HG02610 (cell line): ENCODE measurements around the gene ATP9B.

ENCODE experiments used
- ATAC-seq: cut with Tn5 transposase; IDR thresholded peaks from one replicate; pipeline ENCODE4 v1.9.1; 2021; ENCODE audit warnings: mild to moderate bottlenecking, moderate library complexity; ENCODE audit not compliant: unreplicated experiment

Gene ATP9B

DNA sequence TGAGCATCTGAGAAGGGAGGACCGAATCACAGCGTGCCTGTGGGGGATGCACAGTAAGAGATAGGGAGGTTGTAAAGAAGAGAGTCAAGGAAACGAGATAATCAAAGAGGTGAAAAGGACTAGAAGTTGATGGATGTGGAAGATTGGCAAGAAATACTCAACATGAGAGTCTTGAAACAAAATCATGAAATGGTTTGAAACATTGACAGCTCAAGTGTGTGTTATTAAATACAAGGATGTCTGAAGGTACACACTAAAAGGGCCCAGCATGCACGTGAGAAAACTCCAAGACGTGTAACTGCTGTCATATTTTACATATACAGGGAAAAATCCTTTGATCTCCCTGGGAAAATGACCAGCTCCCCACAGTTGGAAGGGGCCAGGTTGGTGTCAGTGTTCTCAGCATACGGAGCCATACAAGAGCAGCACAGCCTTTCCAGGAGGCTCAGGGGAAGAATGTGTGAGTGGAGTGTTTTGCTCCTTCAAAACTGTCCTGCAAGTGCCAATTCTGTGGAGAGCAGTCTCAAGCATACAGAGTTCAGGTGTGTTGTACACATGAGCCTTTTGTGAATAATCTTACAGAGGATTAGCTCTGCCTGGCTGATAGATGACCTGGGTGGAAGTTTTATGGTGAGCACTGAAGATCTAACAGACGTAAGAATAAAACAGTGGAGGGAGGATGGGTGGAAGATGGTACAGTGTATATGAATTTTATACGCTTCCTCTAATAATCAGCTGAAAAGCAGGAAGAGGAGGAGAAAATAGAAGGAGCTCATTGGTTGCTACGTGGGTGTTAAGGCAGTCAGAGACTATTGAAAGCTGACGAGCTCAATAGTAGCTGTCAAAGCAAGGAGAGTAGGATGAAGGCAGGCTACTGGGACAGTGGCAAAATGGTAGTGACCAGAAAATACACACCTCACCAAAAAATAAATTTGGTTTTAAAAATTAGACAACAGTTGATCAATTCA lies 126.8 kb downstream of the ATP9B start:
- no peak for ATAC-seq

DNA sequence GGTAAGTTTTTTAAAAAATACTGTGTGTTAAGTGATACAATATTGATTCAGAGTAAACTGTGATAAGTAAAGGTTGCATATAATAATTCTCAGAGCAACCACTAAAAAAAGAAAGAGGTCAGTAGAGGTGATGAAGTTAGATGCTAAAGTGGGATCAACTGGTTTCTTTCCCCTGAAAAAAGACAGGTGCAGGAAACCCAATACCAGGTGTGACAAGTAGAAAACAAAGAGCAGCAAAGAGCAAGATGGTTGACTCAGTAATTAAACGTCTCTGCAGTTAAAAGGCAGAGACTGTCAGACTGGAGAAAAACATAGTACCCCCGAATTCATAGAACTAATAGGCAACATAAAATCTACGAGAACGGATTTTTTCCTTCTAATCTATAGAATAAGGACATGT lies 128.3 kb downstream of the ATP9B start:
- no peak for ATAC-seq

DNA sequence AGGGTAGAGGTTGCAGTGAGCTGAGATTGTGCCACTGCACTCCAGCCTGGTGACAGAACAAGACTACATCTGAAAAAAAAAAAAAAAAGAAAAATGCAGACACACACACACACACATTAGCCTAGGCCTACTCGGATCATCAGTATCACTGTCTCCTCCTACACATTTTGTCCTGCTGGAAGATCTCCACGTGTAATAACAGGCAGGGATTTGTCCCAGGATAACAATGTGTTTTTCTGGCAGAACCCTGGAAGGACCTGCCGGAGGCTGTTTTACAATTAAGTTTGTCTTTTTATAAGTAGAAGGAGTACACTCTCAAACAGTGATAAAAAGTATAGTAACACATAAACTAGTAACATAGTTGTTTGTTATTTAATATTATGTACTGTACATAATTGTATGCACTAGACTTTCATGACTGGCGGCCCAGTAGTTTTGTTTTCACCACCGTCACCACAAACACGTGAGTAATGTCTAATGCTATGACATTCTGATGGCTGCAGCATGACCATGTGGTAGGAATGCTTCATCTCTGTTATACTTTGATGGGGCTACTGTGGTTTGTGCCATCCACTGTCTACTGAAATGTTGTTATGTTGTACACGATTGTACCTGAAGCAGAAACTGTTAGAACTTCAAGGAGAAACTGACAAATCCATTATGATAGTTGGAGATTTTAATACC lies 130.6 kb downstream of the ATP9B start:
- no peak for ATAC-seq

DNA sequence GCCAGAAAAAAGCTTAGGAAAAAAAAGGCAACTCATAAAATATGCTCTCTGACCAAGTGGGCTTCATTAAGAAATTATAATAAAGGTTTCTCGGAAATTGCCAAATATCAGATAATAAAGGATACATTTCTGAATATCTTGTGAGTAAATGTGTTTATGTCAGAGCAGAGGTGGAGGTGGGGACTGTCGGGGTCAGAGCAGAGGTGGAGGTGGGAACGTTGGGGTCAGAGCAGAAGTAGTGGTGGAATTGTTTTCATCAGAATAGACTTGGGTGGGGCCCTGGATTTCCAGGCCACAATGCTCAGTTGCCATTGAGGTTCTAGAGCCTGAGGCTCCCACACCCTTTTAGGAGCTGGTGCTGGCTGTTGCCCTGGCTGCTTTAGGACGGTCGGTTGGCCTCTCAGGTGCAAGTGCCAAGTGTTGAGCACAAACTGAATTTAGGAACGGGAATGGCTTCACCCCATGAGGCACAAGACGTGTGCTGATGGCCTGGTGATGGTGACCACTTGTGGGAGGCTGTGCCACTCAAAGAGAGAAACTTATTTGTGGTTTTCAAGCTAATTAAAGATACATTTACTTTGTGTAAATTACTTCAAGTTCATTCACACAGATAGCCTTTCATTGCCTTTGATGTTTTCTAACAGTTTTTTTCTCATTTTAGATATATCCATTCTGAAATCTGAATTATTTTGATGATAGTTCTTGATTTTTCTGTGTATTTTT lies 131.5 kb downstream of the ATP9B start:
- ATAC-seq, result peak; percentile 83

DNA sequence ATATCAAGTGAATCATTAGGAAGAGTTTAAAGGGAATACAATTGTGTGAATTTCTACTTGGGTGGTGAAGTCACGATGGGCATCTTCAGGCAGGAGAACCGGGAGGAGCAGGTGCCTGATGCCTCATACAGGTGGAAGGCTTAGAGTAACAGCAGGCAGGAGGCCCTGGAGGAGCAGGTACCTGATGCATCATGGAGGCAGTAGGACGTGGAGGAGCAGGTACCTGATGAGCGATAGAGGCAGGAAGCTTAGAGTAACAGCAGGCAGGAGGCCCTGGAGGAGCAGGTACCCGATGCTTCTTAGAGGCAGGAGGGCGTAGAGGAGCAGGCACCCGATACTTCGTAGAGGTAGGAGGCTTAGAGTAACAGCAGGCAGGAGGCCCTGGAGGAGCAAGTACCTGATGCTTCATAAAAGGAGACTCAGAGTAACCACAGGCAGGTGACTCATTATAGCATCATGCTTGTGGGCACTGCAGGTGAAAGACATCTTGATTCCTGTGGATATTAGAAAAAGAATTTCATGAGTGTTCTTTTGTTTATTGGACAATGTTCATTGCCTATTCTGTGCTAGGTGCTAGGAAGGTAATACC lies 133.9 kb downstream of the ATP9B start:
- no peak for ATAC-seq

DNA sequence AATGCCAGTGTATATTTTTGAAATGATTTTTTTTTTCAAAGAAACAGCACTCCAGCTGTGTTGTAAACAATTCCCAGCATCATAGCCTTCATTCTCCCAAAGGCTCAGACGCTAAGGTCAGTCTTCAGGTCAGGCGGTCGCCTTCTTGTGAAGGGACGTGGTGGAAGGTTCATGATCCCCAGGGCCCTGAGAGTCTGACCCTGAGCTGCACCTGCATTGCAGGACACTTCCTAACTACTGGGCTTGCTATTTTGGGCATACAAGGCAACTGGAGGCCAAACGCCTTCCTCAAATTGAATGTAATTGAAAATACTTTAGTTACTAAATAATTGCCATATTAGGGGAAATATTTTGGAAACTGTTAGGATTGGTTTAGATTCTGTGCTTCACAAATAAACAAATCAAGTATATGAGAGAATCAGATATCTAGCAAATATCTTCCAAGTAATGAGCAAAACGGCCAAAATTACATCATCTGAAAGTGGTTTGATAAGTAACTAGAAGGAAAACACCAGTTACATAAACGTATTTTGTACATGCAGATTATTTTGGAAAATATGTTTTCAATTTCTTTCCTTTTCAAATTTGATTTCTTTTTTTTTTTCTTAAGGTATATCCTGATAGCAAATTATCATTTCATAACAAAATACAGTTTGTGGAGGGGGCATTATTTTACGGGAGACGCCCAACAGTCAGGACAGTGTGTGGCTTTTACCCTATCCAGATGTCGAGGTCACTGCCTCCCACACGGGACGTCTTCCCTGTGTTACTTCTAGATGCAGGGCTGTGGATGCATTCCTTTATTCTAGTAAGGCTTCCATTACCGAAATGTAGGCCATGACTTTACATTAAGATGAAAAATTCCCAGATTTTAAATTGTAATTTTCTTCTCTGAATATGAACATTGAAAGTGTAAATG lies 136.0 kb downstream of the ATP9B start:
- no peak for ATAC-seq

DNA sequence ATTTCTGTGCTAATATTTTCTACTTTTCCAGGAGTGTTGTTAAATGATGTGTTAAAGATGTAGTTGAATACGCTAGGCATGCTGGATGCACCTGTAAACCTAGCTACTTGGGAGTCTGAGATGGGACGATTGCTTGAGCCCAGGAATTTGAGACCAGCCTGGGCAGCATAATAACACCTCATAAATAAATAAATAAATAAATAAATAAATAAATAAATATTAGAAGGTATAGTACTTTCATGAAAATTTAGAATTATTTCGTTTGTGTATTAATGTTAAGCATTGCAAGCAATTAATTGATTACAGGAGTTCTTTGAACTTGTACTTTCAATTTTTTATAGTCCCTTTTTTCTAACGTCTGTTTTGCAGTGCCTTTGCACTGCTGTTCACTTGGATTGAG lies 137.2 kb downstream of the ATP9B start:
- ATAC-seq, result no peak

DNA sequence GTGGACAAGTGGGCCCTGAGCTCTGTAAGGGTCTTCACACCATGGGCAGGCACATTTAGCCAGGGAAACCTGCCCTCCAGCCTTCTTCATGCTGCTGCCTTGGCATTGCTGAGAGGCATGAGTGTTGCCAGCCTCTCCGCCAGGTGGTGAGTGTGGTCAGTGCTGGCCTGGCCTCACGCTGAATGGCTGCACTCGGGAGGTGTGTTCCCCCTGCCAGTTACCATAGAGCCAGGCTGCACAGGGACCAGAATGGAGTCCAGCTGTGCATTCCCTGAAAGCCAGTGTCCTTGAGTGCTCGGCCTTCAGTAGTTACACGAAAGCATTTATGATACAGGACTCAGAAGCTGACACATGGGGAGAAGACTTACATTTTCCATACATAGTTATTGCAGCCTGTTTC lies 139.7 kb downstream of the ATP9B start:
- ATAC-seq, result no peak

DNA sequence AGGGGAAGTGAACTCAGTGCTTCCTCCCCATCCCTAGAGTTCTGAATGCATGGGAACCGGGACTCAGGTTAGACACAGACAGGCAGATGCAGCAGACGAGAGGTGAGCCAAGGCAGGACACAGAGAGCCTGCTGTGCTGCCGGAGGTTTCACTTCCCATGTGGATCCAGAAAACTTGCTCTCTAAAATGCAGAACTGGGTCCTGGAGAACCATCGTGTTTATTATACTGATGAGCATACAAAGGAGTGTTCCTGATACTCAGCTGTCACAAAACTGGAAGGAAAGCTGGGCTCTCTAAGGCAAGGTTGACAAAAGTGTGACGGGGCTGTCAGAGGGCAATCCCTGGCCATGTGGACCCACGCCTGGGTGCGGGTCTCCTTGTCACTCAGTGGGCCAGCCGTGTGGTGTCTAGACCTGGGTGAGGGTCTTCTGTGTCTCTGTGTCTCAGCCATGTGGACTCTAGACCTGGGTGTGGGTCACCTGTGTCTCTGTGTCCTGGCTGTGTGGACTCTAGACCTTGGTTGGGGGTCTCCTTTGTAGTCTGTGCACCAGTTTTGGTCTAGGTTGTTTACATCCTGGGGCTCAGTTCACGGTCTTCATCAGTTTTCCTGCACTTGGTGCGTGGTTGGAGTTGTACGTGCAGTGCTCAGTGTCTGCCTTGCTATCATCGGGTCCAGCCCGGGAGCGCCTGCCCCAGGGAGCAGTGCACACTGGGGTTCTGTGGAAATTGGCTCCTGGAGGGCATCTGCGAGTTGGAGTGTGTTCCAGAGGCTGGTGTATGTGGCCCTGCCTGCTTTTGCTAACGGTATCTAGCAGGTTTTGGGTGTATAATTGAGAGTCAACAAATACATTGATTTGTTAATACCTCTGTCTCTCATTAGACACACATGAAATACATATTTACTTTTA lies 141.1 kb downstream of the ATP9B start:
- ATAC-seq, result no peak

DNA sequence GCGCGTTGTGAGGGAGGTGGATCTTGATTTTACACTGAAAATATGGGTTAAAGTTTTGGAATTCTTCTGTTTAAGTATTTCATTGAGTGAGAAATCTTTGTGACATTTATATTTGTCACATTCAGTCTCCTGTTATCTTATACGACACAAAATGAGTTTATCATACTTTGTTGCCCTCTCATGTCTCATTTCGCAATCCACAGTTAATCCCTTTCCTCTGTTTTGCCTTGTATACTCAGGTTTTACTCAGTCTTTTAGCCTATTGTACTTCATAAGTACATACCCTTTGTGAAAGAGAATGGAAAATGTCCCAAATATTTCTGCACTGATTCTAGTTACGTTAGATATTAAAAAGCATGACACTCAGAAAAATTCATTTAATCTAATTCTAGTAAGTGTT lies 142.7 kb downstream of the ATP9B start:
- ATAC-seq, result no peak

DNA sequence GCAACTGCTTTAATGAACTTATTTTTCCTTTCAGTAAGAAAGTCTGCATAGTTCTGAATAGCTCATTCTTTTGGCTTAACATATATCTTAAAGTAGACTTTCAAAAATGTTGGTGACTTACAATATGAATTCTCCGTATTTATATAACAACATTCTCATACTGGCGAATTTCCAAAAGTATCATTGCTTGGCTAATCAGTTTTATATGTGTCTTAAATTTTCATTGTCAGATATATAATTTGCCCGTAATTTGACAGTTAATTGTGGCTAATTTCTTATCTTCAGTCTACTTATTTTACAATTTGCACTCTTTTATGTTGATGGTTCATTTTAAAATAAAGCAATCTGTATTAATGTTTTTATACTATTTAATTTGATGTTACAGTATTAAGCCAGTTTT lies 144.9 kb downstream of the ATP9B start:
- ATAC-seq, result no peak

DNA sequence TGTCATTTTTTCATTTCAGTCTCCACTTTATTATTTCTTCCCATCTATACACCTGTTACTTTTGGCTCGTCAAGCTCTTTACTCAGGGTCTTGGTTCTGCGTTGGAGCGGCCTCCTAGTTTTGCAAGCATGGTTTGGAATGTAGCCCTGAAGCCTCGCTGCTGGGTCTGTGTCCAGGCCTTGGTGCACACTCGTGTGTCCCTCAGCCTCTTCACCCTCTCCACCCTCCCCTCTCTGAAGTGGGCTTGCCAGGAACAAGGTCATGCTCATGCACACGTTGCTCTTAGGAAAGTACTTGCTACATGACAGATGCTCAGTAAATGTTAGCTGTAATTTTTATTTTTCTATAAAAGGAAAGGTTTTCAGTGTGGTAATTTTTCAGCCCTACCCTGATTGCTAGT lies 147.0 kb downstream of the ATP9B start:
- no peak for ATAC-seq

DNA sequence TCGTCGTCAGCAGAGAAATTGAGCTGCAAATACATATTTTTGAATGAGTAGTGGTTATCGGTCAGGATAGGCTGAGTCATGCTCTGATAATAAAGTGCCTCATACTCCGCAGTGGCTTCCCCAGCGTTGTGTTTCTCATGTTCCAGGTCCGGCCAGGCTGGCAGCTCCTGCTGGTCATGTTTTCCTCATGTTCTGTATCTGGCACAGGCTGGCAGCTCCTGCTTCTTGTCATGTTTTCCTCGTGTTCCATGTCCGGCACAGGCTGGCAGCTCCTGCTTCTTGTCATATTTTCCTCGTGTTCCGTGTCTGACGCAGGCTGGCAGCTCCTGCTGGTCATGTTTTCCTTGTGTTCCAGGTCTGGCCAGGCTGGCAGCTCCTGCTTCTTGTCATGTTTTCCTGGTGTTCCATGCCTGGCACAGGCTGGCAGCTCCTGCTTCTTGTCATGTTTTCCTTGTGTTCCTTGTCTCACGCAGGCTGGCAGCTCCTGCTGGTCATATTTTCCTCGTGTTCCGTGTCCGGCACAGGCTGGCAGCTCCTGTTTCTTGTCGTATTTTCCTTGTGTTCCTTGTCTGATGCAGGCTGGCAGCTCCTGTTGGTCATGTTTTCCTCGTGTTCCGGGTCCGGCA lies 148.9 kb downstream of the ATP9B start:
- ATAC-seq, result no peak

DNA sequence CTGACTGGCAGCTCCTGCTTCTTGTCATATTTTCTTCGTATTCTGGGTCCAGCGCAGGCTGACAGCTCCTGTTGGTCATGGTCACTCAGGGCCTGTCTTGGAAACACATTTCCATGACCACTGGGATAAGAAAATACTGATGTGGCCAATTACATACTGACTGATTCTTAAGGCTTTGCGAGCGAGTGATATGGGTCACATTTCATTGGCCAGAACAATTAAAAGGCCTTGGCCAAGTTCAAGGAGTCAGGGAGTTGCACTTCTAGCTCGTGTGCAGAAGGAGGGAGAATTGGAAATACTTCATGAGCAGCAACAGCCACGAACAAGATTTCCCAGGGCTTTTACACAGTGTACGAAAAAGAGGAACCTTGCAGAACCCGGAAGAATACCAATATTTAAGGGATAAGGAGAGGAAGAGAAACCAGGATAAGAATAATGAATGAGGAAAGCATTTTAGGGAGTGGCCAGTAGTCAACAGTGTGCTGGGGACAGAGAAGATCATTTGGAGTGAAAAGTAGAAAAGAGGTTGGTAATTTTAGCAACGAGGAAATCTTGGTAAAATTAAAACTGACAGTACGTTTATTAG lies 149.5 kb downstream of the ATP9B start:
- no peak for ATAC-seq

DNA sequence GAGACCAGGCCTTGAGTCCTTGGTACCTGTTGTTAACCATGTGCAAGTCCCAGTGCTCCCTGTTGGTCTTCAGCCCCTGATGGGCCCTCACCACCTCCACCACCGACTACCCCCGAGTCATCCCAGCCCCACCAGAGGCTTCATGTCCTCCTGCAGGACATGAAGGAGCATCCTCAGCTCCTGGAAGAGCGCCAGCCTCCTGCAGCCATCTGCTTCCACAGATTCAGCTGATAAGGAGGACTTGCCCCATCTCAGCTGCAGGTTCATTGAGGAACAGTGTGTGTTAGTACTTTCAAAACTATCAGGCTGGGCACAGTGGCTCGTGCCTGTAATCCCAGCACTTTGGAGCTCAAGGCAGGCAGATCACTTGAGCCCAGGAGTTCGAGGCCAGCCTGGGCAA lies 151.9 kb downstream of the ATP9B start:
- no peak for ATAC-seq

DNA sequence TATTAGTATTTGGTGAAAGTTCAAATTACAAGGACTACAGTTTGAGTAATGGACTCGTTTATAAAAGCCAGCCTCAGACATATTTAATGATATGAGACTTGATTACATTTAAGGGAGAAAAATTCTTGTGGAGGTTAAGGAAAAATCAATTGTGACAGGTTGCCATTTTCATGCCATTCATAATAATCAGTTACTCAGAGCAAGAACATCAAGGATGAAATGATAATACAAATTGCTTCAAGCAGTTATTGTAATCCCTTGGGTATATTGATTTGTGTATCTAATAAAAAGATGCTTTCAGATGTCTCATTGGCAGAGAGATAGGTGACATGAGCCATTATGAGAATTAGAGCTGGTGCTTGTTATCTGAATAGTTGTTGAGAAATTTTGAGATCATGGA lies 153.6 kb downstream of the ATP9B start:
- ATAC-seq, result no peak

DNA sequence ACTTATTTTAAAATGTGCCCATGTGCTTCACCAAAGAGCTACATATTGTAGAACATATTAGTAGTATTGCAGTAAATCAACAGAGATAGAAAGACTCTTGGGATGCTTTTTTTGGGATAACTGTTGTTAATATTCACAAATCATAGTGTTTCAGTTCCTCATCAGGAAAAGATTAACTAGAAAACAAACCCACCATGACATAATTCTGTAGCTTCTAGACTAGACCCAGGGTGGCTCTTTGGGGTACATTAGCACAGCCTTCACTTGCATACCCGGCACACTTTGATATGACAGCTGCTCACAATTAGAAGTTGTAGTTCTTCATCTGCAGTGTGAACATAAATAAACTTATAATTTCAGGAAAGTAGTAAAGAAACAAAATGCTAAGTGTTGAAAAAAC lies 154.2 kb downstream of the ATP9B start:
- no peak for ATAC-seq

DNA sequence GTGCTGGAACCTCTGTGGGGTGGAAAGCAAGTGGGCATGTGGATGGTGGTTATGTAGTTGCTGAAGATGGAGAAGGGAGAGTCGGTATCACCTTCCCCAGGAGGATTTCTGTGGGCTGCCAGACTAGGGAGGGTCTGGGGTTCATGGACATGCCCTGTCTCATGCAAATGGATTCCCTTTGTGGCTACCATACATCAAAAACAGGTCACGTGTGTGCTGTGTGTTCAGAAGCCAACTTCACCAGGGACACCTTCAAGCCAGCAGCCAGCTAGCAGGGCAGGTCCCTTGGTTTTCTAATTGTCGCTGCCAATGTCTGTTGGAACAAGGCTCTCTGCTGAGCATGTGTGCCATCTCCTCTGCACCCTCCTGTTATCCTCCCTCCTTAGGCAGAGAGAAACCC lies 155.2 kb downstream of the ATP9B start:
- no peak for ATAC-seq
